ENCODE measurements around the gene RAB12.
"Not testable (repeated sequence)": the region's sequence is repeated elsewhere in the genome, so short reads cannot be mapped to it uniquely, and the experiment has no call there.

Gene RAB12

GRCh38 chr18:8614875-8615274 lies 5.6 kb downstream of the RAB12 start:
- no peak for DNase-seq

GRCh38 chr18:8615397-8616027 lies 6.3 kb downstream of the RAB12 start:
- DNase-seq, result peak; percentile 77

- no peak for DNase-seq
Observed at GRCh38 chr18:8616028-8616401, 6.8 kb downstream of the RAB12 start.

- no peak for DNase-seq
Observed at GRCh38 chr18:8617907-8618306, 8.7 kb downstream of the RAB12 start.

GRCh38 chr18:8619041-8619440 lies 9.8 kb downstream of the RAB12 start:
- no peak for DNase-seq

- DNase-seq, result no peak
Observed at GRCh38 chr18:8619835-8620577, 10.8 kb downstream of the RAB12 start.

GRCh38 chr18:8620845-8621244 lies 11.6 kb downstream of the RAB12 start:
- no peak for DNase-seq

GRCh38 chr18:8622625-8623024 lies 13.4 kb downstream of the RAB12 start:
- not testable (repeated sequence) for DNase-seq

GRCh38 chr18:8623549-8624106 lies 14.4 kb downstream of the RAB12 start:
- DNase-seq, result no peak

GRCh38 chr18:8625461-8626092 lies 16.3 kb downstream of the RAB12 start:
- no peak for DNase-seq

GRCh38 chr18:8626414-8627106 lies 17.3 kb downstream of the RAB12 start:
- no peak for DNase-seq

- no peak for DNase-seq
Observed at GRCh38 chr18:8627107-8627472, 17.9 kb downstream of the RAB12 start.

- no peak for DNase-seq
Observed at GRCh38 chr18:8627540-8627939, 18.3 kb downstream of the RAB12 start.

- no peak for DNase-seq
Observed at GRCh38 chr18:8629602-8630001, 20.4 kb downstream of the RAB12 start.

GRCh38 chr18:8630546-8630945 lies 21.3 kb downstream of the RAB12 start:
- DNase-seq, result no peak

GRCh38 chr18:8631265-8631664 lies 22.0 kb downstream of the RAB12 start:
- DNase-seq, result no peak

GRCh38 chr18:8632386-8632785 lies 23.1 kb downstream of the RAB12 start:
- no peak for DNase-seq

GRCh38 chr18:8634508-8634907 lies 25.3 kb downstream of the RAB12 start:
- DNase-seq, result no peak

- no peak for DNase-seq
Observed at GRCh38 chr18:8635087-8635486, 25.9 kb downstream of the RAB12 start.

GRCh38 chr18:8639762-8640161 lies 30.5 kb downstream of the RAB12 start:
- no peak for DNase-seq

GRCh38 chr18:8643326-8643878 lies 34.2 kb downstream of the RAB12 start:
- DNase-seq, result no peak

- not testable (repeated sequence) for DNase-seq
Observed at GRCh38 chr18:8647359-8647758, 38.1 kb downstream of the RAB12 start.

Data from eye (tissue), 1 donor.